K562 (cell line): Measurements from ENCODE around the gene AAMP. TPM values are rescaled to one million over a fixed set of nuclear protein-coding genes. Genes with fewer than 3 reads are reported as not detected.
A peak's percentile ranks its signal among the peaks of the same experiment; 100 is the strongest.
"Not testable (repeated sequence)": the region's sequence is repeated elsewhere in the genome, so short reads cannot be mapped to it uniquely, and the experiment has no call there.

Source experiments
- ATAC-seq: fragments of 200-7000 bp; cut with Tn5 transposase; 3 replicates; pipeline ENCODE4 v1.9.1; 2020; ENCODE audit warnings: moderate library complexity
- BruUV-seq: library from RNA; stranded (reverse); fragments of 400-500 nt; replicated peaks from 2 replicates; lab custom pipeline; 2021; lab: Mats Ljungman, UMichigan
- CTCF ChIA-PET: fragments of 300-600 bp; formaldehyde crosslinking; extraction: SDS; loops from one replicate; lab custom pipeline; 2021; ENCODE audit warnings: low intra/inter-chr PET ratio; lab: Yijun Ruan, JAX
- POLR2A ChIA-PET: fragments of 300-600, 350-650 bp; sonication (Branson Sonifier 250); formaldehyde crosslinking; extraction: SDS; loops from one replicate; lab custom pipeline; 2021; ENCODE audit warnings: antibody characterized with exemption, inconsistent platforms; lab: Yijun Ruan, JAX
- DNase-seq, 4 experiments: peaks; one replicate each; pipeline versions ENCODE4 v3.0.0 to v3.0.0-alpha.2; 2011 to 2018; ENCODE audit warnings: low spot score in 3 of 4, mixed read lengths in 3 of 4; ENCODE audit errors: extremely low read depth in 1 of 4
- FAIRE-seq: peaks from 2 replicates; lab custom pipeline; 2011; peaks lifted over from hg19 to GRCh38; lab: Jason Lieb, UNC
- H2AFZ ChIP-seq: 2 replicates; pipeline ENCODE4 v1.6.0; 2011; ENCODE audit warnings: low read depth, low read length, control low read depth, inconsistent platforms
- H3K27ac ChIP-seq: fragments of 200-600 bp; 3 replicates; pipeline ENCODE4 v1.8.0; 2011; ENCODE audit warnings: low read depth, mild to moderate bottlenecking, control low read depth, inconsistent platforms, low read length, moderate library complexity, mixed read lengths; ENCODE audit errors: extremely low read depth
- H3K27me3 ChIP-seq, 2 experiments: fragments of 300-600 bp in 1 of 2; 2 replicates in 1 of 2; 3 replicates in 1 of 2; pipeline versions ENCODE4 v1.6.0 to v1.8.0; 2011; ENCODE audit warnings: inconsistent platforms in 2 of 2, low read length in 2 of 2, mild to moderate bottlenecking in 1 of 2, mixed read lengths in 1 of 2, moderate library complexity in 1 of 2; ENCODE audit not compliant: control insufficient read depth in 2 of 2, insufficient read depth in 2 of 2
- H3K36me3 ChIP-seq: fragments of 300-600 bp; 3 replicates; pipeline ENCODE4 v1.8.0; 2011; ENCODE audit warnings: mild to moderate bottlenecking, low read length, inconsistent platforms; ENCODE audit not compliant: control insufficient read depth, insufficient read depth
- H3K4me1 ChIP-seq, 2 experiments: fragments of 200-600 bp in 1 of 2; replicated peaks in 1 of 2; 2 replicates in 1 of 2; 3 replicates in 1 of 2; pipeline versions ENCODE4 v1.5.1 to v1.8.0; 2011; ENCODE audit warnings: inconsistent platforms in 2 of 2, low read length in 2 of 2, mild to moderate bottlenecking in 1 of 2, mixed read lengths in 1 of 2, moderate library complexity in 1 of 2; ENCODE audit not compliant: control insufficient read depth in 2 of 2, insufficient read depth in 2 of 2
- H3K4me2 ChIP-seq: 2 replicates; pipeline ENCODE4 v1.6.1; 2011; ENCODE audit warnings: low read length, control low read depth, inconsistent platforms, mixed read lengths; ENCODE audit not compliant: insufficient read depth
- H3K4me3 ChIP-seq: fragments of 200-600 bp; sonication (generic), shearing (Covaris generic); 2 replicates; pipeline ENCODE4 v1.5.1; 2016; ENCODE audit warnings: control low read depth, inconsistent platforms
- H3K79me2 ChIP-seq: fragments of 200-600 bp; 3 replicates; pipeline ENCODE4 v1.8.0; 2011; ENCODE audit warnings: low read length, inconsistent platforms; ENCODE audit not compliant: control insufficient read depth, insufficient read depth
- H3K9ac ChIP-seq, 2 experiments: 2 replicates each; pipeline versions ENCODE4 v1.6.0 to v1.6.1; 2011; ENCODE audit warnings: low read depth in 2 of 2, low read length in 2 of 2, control low read depth in 1 of 2, inconsistent platforms in 1 of 2, mild to moderate bottlenecking in 1 of 2, mixed read lengths in 1 of 2; ENCODE audit not compliant: insufficient read depth in 1 of 2
- H3K9me1 ChIP-seq: one replicate; pipeline ENCODE4 v1.6.0; 2011; ENCODE audit warnings: inconsistent platforms, mild to moderate bottlenecking, low read length, moderate library complexity; ENCODE audit not compliant: control insufficient read depth, insufficient read depth
- H3K9me3 ChIP-seq: replicated peaks from 2 replicates; pipeline ENCODE4 v1.5.1; 2011; ENCODE audit warnings: low read depth, low read length, inconsistent platforms; ENCODE audit not compliant: control insufficient read depth, insufficient read depth
- H4K20me1 ChIP-seq: replicated peaks from 2 replicates; pipeline ENCODE4 v1.6.1; 2011; ENCODE audit warnings: low read length, inconsistent platforms, mixed read lengths; ENCODE audit not compliant: control insufficient read depth, insufficient read depth
- BACH1 ChIP-seq: fragments of 200-800 bp; sonication (Bioruptor generic); IDR thresholded peaks from 2 replicates; pipeline ENCODE4 v1.6.1; 2016; ENCODE audit warnings: missing genetic modification characterization, missing compliant biosample characterization
- EHMT2 ChIP-seq: fragments of 450-650 bp; IDR thresholded peaks from 2 replicates; pipeline ENCODE4 v1.6.1; 2018; ENCODE audit warnings: antibody characterized with exemption
- FOXA1 ChIP-seq: fragments of 450-650 bp; IDR thresholded peaks from 2 replicates; pipeline ENCODE4 v1.6.1; 2016; ENCODE audit warnings: mild to moderate bottlenecking, borderline replicate concordance
- GABPA ChIP-seq: fragments of 200-800 bp; sonication (Bioruptor generic); conservative IDR thresholded peaks from 2 replicates; pipeline ENCODE4 v1.6.1; 2016; ENCODE audit warnings: low read depth, missing genetic modification characterization, missing compliant biosample characterization
- MAFK ChIP-seq: IDR thresholded peaks from 2 replicates; pipeline ENCODE4 v1.6.1; 2011; ENCODE audit warnings: low read length, improper control_type of control experiment
- MEF2D ChIP-seq: conservative IDR thresholded peaks from 2 replicates; pipeline ENCODE4 v1.6.1; 2016; ENCODE audit warnings: low read depth, missing genetic modification characterization, missing compliant biosample characterization
- NFRKB ChIP-seq: fragments of 450-650 bp; IDR thresholded peaks from 2 replicates; pipeline ENCODE4 v1.6.1; 2016; ENCODE audit warnings: low read depth
- NR1H2 ChIP-seq: sonication (generic); formaldehyde crosslinking; IDR thresholded peaks from 2 replicates; pipeline ENCODE4 v1.4.0; 2020; ENCODE audit warnings: mild to moderate bottlenecking, missing genetic modification reagents
- NUFIP1 ChIP-seq: fragments of 450-650 bp; IDR thresholded peaks from 2 replicates; pipeline ENCODE4 v1.6.1; 2018; ENCODE audit not compliant: partially characterized antibody
- PHF21A ChIP-seq: fragments of 450-650 bp; IDR thresholded peaks from 2 replicates; pipeline ENCODE4 v1.6.1; 2017; ENCODE audit warnings: low read depth, borderline replicate concordance
- POU5F1 ChIP-seq: fragments of 150-350 bp; IDR thresholded peaks from 2 replicates; pipeline ENCODE4 v1.6.1; 2014; ENCODE audit warnings: borderline replicate concordance, low read length, low read depth, mild to moderate bottlenecking; ENCODE audit not compliant: partially characterized antibody
- RBM39 ChIP-seq: fragments of 200-400 bp; formaldehyde crosslinking; optimal IDR thresholded peaks from 2 replicates; pipeline ENCODE3; 2018; ENCODE audit warnings: low read depth, low read length
- SMARCA4 ChIP-seq: fragments of 450-650 bp; IDR thresholded peaks from 2 replicates; pipeline ENCODE4 v1.6.1; 2016
- SRSF3 ChIP-seq: fragments of 200-400 bp; formaldehyde crosslinking; IDR thresholded peaks from 2 replicates; pipeline ENCODE4 v1.6.1; 2016; ENCODE audit warnings: mild to moderate bottlenecking, low read length, moderate library complexity; ENCODE audit not compliant: insufficient read depth
- TAL1 ChIP-seq: fragments of 450-650 bp; IDR thresholded peaks from 2 replicates; pipeline ENCODE4 v1.6.1; 2016; ENCODE audit warnings: mild to moderate bottlenecking
- TEAD2 ChIP-seq: fragments of 450-650 bp; IDR thresholded peaks from 2 replicates; pipeline ENCODE4 v1.6.1; 2016; ENCODE audit warnings: missing genetic modification characterization, control low read depth, missing compliant biosample characterization
- WGBS: fragments of 100-300 bp; shearing (Covaris generic); methylation state at CpG from one replicate; pipeline ENCODE4 v1.1.6; 2016; ENCODE audit warnings: low coverage, mixed read lengths; ENCODE audit not compliant: insufficient coverage; ENCODE audit errors: missing lambda C conversion rate; 5-methylcytosine and 5-hydroxymethylcytosine counted together
- in situ Hi-C: fragments of 300-500 bp; cut with MboI; formaldehyde crosslinking; loops from 4 replicates; pipeline ENCODE4 v1.15.0; 2018; ENCODE audit warnings: inconsistent platforms, mixed read lengths
- intact Hi-C: fragments of 100-400 bp; cut with micrococcal nuclease; formaldehyde crosslinking; loops from 2 replicates; pipeline ENCODE4 v1.14.2; 2022
- polyA plus RNA-seq, 8 experiments: library from polyadenylated mRNA; depleted of rRNA in 4 of 8; stranded (reverse) in 5 of 8; unstranded in 3 of 8; fragments of >200 nt; fragmentation: Nextera tagmentation in 2 of 8; fragmentation: Illumina TruSeq in 1 of 8; extraction: Ambion mirVana in 2 of 8; extraction: Trizol in 1 of 8; gene quantifications; 2 replicates each; pipeline versions ENCODE4 v1.2.1 to v1.2.3, GENCODE V29; 2011 to 2014; ENCODE audit warnings: inconsistent platforms in 1 of 8, missing spikeins in 1 of 8
- total RNA-seq, 7 experiments: library from RNA; depleted of rRNA in 6 of 7; stranded (reverse); fragments of >200 nt in 6 of 7; fragmentation: Illumina TruSeq in 2 of 7; extraction: Trizol in 2 of 7; gene quantifications; 2 replicates each; pipeline versions ENCODE4 v1.2.1 to v1.2.3, GENCODE V29; 2011 to 2021; ENCODE audit warnings: low replicate concordance in 1 of 7
- TF ChIP-seq, protein P1 (sequence below): fragments of 450-650 bp; formaldehyde crosslinking; IDR thresholded peaks from 2 replicates; pipeline ENCODE4 v1.4.0; 2020; ENCODE audit warnings: mild to moderate bottlenecking, moderate library complexity

AAMP gene
- total and polyA plus RNA-seq, 9 of the 15 experiments (the other 6 are each of a cell fraction or from before 2014, with no cell fraction given) = 5.7 to 197 (median 94.1) TPM

DNA sequence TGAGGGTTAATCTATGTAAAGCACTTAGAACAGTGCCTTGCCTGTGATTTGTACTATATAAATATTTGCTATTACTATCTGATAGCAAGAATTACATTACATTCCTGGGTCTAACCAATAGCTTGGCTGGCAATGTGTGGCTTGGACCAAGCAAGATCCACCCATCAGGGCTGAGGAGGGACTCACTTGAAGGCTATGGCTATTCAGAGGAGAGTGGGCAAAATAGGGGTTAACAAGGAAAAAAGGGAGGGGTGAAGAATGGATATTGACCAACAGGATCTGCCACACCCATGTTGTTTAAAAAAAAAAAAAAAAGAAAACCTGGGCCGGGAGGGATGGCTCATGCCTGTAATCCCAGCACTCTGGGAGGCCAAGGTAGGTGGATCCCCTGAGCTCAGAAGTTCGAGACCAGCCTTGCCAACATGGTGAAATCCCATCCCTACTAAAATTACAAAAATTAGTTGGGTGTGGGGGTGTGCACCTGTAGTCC, 42.4 kb upstream of the AAMP start:
- FAIRE-seq (no peak), DNase-seq (no peak), ATAC-seq (no peak)
- Histone ChIP-seq H3K27me3 (no peaks in the 10 kb centered on the region), H4K20me1 (no peaks in the 10 kb centered on the region), H3K4me3 (no peak overlapping the region), H3K9ac (no peak overlapping the region), H3K9me1 (peaks cover 4% of the 10 kb centered on the region), H2AFZ (no peak overlapping the region), H3K9me3 (no peaks in the 10 kb centered on the region), H3K27ac (no peak overlapping the region), H3K79me2 (no peaks in the 10 kb centered on the region), H3K4me2 (no peak overlapping the region), H3K4me1 (peaks cover 11 to 23% of the 10 kb centered on the region in 2 experiments), H3K36me3 (no peaks in the 10 kb centered on the region)
- no CpG with 5 or more reads among the region's 2 CpGs for WGBS
- POLR2A ChIA-PET = interaction anchor here (0.6 to 1.4 kb wide), 5 partner anchors 8 to 338 kb away, joined by 3 to 5 read pairs (median 3); no protein-coding TSS in a partner anchor
- no TSS peak for BruUV-seq
- intact Hi-C loops (no loop called here), in situ Hi-C loops (no loop called here)
- TF ChIP-seq EHMT2 (no peak), SRSF3 (no peak), NUFIP1 (no peak), SMARCA4 (no peak), TAL1 (no peak), NR1H2 (CRISPR knock-in tag) (no peak), MAFK (no peak), NFRKB (no peak), RBM39 (no peak), PHF21A (no peak), FOXA1 (no peak), GABPA (no peak), TEAD2 (tag) (no peak), BACH1 (tag) (no peak), MEF2D (no peak), POU5F1 (no peak)
- TF ChIP-seq, protein P1, sequence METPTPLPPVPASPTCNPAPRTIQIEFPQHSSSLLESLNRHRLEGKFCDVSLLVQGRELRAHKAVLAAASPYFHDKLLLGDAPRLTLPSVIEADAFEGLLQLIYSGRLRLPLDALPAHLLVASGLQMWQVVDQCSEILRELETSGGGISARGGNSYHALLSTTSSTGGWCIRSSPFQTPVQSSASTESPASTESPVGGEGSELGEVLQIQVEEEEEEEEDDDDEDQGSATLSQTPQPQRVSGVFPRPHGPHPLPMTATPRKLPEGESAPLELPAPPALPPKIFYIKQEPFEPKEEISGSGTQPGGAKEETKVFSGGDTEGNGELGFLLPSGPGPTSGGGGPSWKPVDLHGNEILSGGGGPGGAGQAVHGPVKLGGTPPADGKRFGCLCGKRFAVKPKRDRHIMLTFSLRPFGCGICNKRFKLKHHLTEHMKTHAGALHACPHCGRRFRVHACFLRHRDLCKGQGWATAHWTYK = no peak
- CTCF ChIA-PET = no interaction called here

DNA sequence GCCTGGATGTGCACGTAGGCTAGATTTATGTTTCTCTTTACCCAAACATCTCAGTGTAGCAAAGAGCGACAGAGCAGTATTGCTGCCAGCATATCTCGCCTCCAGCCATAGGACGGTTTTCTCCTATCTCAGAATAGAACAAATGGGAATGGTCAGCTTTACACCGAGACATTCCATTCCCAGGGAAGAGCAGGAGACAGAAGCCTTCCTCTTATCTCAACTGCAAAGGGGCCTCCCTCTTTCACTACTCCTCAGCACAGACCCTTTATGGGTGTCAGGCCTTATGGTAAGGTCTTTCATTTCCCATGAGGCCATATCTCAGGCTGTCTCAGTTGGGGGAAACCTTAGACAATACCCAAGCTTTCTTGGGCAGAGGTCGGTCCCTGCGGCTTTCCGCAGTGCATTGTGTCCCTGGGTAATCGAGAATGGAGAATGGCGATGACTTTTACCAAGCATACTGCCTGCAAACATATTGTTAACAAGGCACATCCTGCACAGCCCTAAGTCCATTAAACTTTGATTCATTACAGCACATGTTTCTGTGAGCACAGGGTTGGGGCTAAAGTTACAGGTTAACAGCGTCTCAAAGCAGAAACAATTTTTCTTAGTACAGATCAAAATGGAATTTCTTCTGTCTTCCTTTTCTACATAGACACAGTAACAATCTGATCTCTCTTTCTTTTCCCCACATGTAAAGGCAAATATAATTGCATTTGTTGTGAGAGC, 41.8 kb upstream of the AAMP start:
- H2AFZ ChIP-seq = peak overlapping the region; percentile 78; the same call in 1 of the 2 replicates
- H3K27ac ChIP-seq, H4K20me1 ChIP-seq, DNase-seq, in situ Hi-C loops, BruUV-seq, H3K9ac ChIP-seq, H3K27me3 ChIP-seq, H3K4me3 ChIP-seq, CTCF ChIA-PET, H3K4me2 ChIP-seq, H3K36me3 ChIP-seq, H3K79me2 ChIP-seq, ATAC-seq, intact Hi-C loops, H3K9me3 ChIP-seq, H3K9me1 ChIP-seq, FAIRE-seq: not testable (repeated sequence)
- WGBS = 42% methylated on average over 9 of the region's 11 CpGs
- peaks cover 6 to 17% of the 10 kb centered on the region in 2 experiments for H3K4me1 ChIP-seq
- POLR2A ChIA-PET = interaction anchor here (0.6 to 1.4 kb wide), 3 partner anchors 9 to 16 kb away, joined by 3 to 5 read pairs (median 3); no protein-coding TSS in a partner anchor
